K562 (cell line): ENCODE results near the gene RAD1. TPM values are rescaled to one million over a fixed set of nuclear protein-coding genes. Genes with fewer than 3 reads are reported as not detected.
A peak's percentile ranks its signal among the peaks of the same experiment; 100 is the strongest.

ENCODE experiments used
- ATAC-seq: fragments of 200-7000 bp; cut with Tn5 transposase; 3 replicates; pipeline ENCODE4 v1.9.1; 2020; ENCODE audit warnings: moderate library complexity
- BruUV-seq: library from RNA; stranded (reverse); fragments of 400-500 nt; replicated peaks from 2 replicates; lab custom pipeline; 2021; lab: Mats Ljungman, UMichigan
- CTCF ChIA-PET: fragments of 300-600 bp; formaldehyde crosslinking; extraction: SDS; loops from one replicate; lab custom pipeline; 2021; ENCODE audit warnings: low intra/inter-chr PET ratio; lab: Yijun Ruan, JAX
- POLR2A ChIA-PET: fragments of 300-600, 350-650 bp; sonication (Branson Sonifier 250); formaldehyde crosslinking; extraction: SDS; loops from one replicate; lab custom pipeline; 2021; ENCODE audit warnings: antibody characterized with exemption, inconsistent platforms; lab: Yijun Ruan, JAX
- DNase-seq, 4 experiments: peaks; one replicate each; pipeline versions ENCODE4 v3.0.0 to v3.0.0-alpha.2; 2011 to 2018; ENCODE audit warnings: low spot score in 3 of 4, mixed read lengths in 3 of 4; ENCODE audit errors: extremely low read depth in 1 of 4
- FAIRE-seq: peaks from 2 replicates; lab custom pipeline; 2011; peaks lifted over from hg19 to GRCh38; lab: Jason Lieb, UNC
- H2AFZ ChIP-seq: 2 replicates; pipeline ENCODE4 v1.6.0; 2011; ENCODE audit warnings: low read depth, low read length, control low read depth, inconsistent platforms
- H3K27ac ChIP-seq: fragments of 200-600 bp; 3 replicates; pipeline ENCODE4 v1.8.0; 2011; ENCODE audit warnings: low read depth, mild to moderate bottlenecking, control low read depth, inconsistent platforms, low read length, moderate library complexity, mixed read lengths; ENCODE audit errors: extremely low read depth
- H3K27me3 ChIP-seq, 2 experiments: fragments of 300-600 bp in 1 of 2; 2 replicates in 1 of 2; 3 replicates in 1 of 2; pipeline versions ENCODE4 v1.6.0 to v1.8.0; 2011; ENCODE audit warnings: inconsistent platforms in 2 of 2, low read length in 2 of 2, mild to moderate bottlenecking in 1 of 2, mixed read lengths in 1 of 2, moderate library complexity in 1 of 2; ENCODE audit not compliant: control insufficient read depth in 2 of 2, insufficient read depth in 2 of 2
- H3K36me3 ChIP-seq: fragments of 300-600 bp; 3 replicates; pipeline ENCODE4 v1.8.0; 2011; ENCODE audit warnings: mild to moderate bottlenecking, low read length, inconsistent platforms; ENCODE audit not compliant: control insufficient read depth, insufficient read depth
- H3K4me1 ChIP-seq, 2 experiments: fragments of 200-600 bp in 1 of 2; replicated peaks in 1 of 2; 2 replicates in 1 of 2; 3 replicates in 1 of 2; pipeline versions ENCODE4 v1.5.1 to v1.8.0; 2011; ENCODE audit warnings: inconsistent platforms in 2 of 2, low read length in 2 of 2, mild to moderate bottlenecking in 1 of 2, mixed read lengths in 1 of 2, moderate library complexity in 1 of 2; ENCODE audit not compliant: control insufficient read depth in 2 of 2, insufficient read depth in 2 of 2
- H3K4me2 ChIP-seq: 2 replicates; pipeline ENCODE4 v1.6.1; 2011; ENCODE audit warnings: low read length, control low read depth, inconsistent platforms, mixed read lengths; ENCODE audit not compliant: insufficient read depth
- H3K4me3 ChIP-seq: fragments of 200-600 bp; sonication (generic), shearing (Covaris generic); 2 replicates; pipeline ENCODE4 v1.5.1; 2016; ENCODE audit warnings: control low read depth, inconsistent platforms
- H3K79me2 ChIP-seq: fragments of 200-600 bp; 3 replicates; pipeline ENCODE4 v1.8.0; 2011; ENCODE audit warnings: low read length, inconsistent platforms; ENCODE audit not compliant: control insufficient read depth, insufficient read depth
- H3K9ac ChIP-seq, 2 experiments: 2 replicates each; pipeline versions ENCODE4 v1.6.0 to v1.6.1; 2011; ENCODE audit warnings: low read depth in 2 of 2, low read length in 2 of 2, control low read depth in 1 of 2, inconsistent platforms in 1 of 2, mild to moderate bottlenecking in 1 of 2, mixed read lengths in 1 of 2; ENCODE audit not compliant: insufficient read depth in 1 of 2
- H3K9me1 ChIP-seq: one replicate; pipeline ENCODE4 v1.6.0; 2011; ENCODE audit warnings: inconsistent platforms, mild to moderate bottlenecking, low read length, moderate library complexity; ENCODE audit not compliant: control insufficient read depth, insufficient read depth
- H3K9me3 ChIP-seq: replicated peaks from 2 replicates; pipeline ENCODE4 v1.5.1; 2011; ENCODE audit warnings: low read depth, low read length, inconsistent platforms; ENCODE audit not compliant: control insufficient read depth, insufficient read depth
- H4K20me1 ChIP-seq: replicated peaks from 2 replicates; pipeline ENCODE4 v1.6.1; 2011; ENCODE audit warnings: low read length, inconsistent platforms, mixed read lengths; ENCODE audit not compliant: control insufficient read depth, insufficient read depth
- CAMTA2 ChIP-seq: fragments of 250-450 bp; sonication (Bioruptor Pico); conservative IDR thresholded peaks from 2 replicates; pipeline ENCODE4 v1.5.1; 2022
- ERF ChIP-seq: fragments of 450-650 bp; formaldehyde crosslinking; IDR thresholded peaks from 2 replicates; pipeline ENCODE4 v1.4.0; 2020; ENCODE audit warnings: mild to moderate bottlenecking, mixed read lengths
- HOXB6 ChIP-seq: fragments of 250-450 bp; sonication (Bioruptor Pico); IDR thresholded peaks from 2 replicates; pipeline ENCODE4 v1.5.1; 2022; ENCODE audit warnings: mild to moderate bottlenecking, borderline replicate concordance
- IFI16 ChIP-seq: fragments of 250-450 bp; sonication (Bioruptor Pico); IDR thresholded peaks from 2 replicates; pipeline ENCODE4 v2.1.2; 2022; ENCODE audit warnings: mild to moderate bottlenecking, inconsistent platforms
- KDM5B ChIP-seq: fragments of 200-600 bp; sonication (generic); IDR thresholded peaks from 2 replicates; pipeline ENCODE4 v1.6.1; 2012; ENCODE audit warnings: low read depth, mild to moderate bottlenecking, moderate library complexity, low read length, control low read depth, inconsistent platforms; ENCODE audit not compliant: insufficient replicate concordance
- L3MBTL2 ChIP-seq: fragments of 450-650 bp; IDR thresholded peaks from 2 replicates; pipeline ENCODE4 v1.6.1; 2016; ENCODE audit warnings: mild to moderate bottlenecking, moderate library complexity
- MED1 ChIP-seq: sonication (generic); formaldehyde crosslinking; IDR thresholded peaks from 2 replicates; pipeline ENCODE4 v1.8.1; 2023; ENCODE audit warnings: missing genetic modification reagents, borderline replicate concordance
- MEIS2 ChIP-seq: fragments of 450-650 bp; IDR thresholded peaks from 2 replicates; pipeline ENCODE4 v1.6.1; 2014; ENCODE audit warnings: mild to moderate bottlenecking; ENCODE audit not compliant: partially characterized antibody
- PKNOX1 ChIP-seq: fragments of 450-650 bp; IDR thresholded peaks from 2 replicates; pipeline ENCODE4 v1.6.1; 2016
- SAFB2 ChIP-seq: fragments of 200-400 bp; formaldehyde crosslinking; IDR thresholded peaks from 2 replicates; pipeline ENCODE4 v1.6.1; 2018; ENCODE audit warnings: borderline replicate concordance, low read length, low read depth, moderate library complexity; ENCODE audit not compliant: severe bottlenecking
- SLC30A9 ChIP-seq: fragments of 250-450 bp; sonication (Bioruptor Pico); IDR thresholded peaks from 2 replicates; pipeline ENCODE4 v1.8.0; 2022; ENCODE audit warnings: mild to moderate bottlenecking, moderate library complexity
- TAF7 ChIP-seq: fragments of 450-650 bp; IDR thresholded peaks from 2 replicates; pipeline ENCODE4 v1.6.1; 2016; ENCODE audit warnings: missing genetic modification characterization, missing compliant biosample characterization
- TEAD1 ChIP-seq, 2 experiments: fragments of 450-650 bp in 1 of 2; sonication (generic) in 1 of 2; formaldehyde crosslinking; IDR thresholded peaks; 2 replicates each; pipeline versions ENCODE4 v1.4.0 to v1.8.0; 2020 to 2022; ENCODE audit warnings: mild to moderate bottlenecking in 2 of 2, missing genetic modification reagents in 1 of 2
- THRB ChIP-seq: fragments of 450-650 bp; formaldehyde crosslinking; conservative IDR thresholded peaks from 2 replicates; pipeline ENCODE4 v1.4.0; 2022; ENCODE audit warnings: mild to moderate bottlenecking, missing genetic modification characterization
- ZFP30 ChIP-seq: fragments of 250-450 bp; sonication (Bioruptor Pico); IDR thresholded peaks from 2 replicates; pipeline ENCODE4 v1.8.0; 2022; ENCODE audit warnings: moderate library complexity, mild to moderate bottlenecking, inconsistent platforms, borderline replicate concordance
- ZKSCAN3 ChIP-seq: fragments of 250-450 bp; sonication (Bioruptor Pico); IDR thresholded peaks from 2 replicates; pipeline ENCODE4 v1.4.0; 2020
- ZNF347 ChIP-seq: fragments of 450-650 bp; formaldehyde crosslinking; IDR thresholded peaks from 2 replicates; pipeline ENCODE4 v1.4.0; 2020; ENCODE audit warnings: low read depth, mild to moderate bottlenecking, moderate library complexity
- ZNF695 ChIP-seq: fragments of 450-650 bp; formaldehyde crosslinking; IDR thresholded peaks from 2 replicates; pipeline ENCODE4 v1.4.0; 2020; ENCODE audit warnings: mild to moderate bottlenecking, moderate library complexity
- WGBS: fragments of 100-300 bp; shearing (Covaris generic); methylation state at CpG from one replicate; pipeline ENCODE4 v1.1.6; 2016; ENCODE audit warnings: low coverage, mixed read lengths; ENCODE audit not compliant: insufficient coverage; ENCODE audit errors: missing lambda C conversion rate; 5-methylcytosine and 5-hydroxymethylcytosine counted together
- in situ Hi-C: fragments of 300-500 bp; cut with MboI; formaldehyde crosslinking; loops from 4 replicates; pipeline ENCODE4 v1.15.0; 2018; ENCODE audit warnings: inconsistent platforms, mixed read lengths
- intact Hi-C: fragments of 100-400 bp; cut with micrococcal nuclease; formaldehyde crosslinking; loops from 2 replicates; pipeline ENCODE4 v1.14.2; 2022
- polyA plus RNA-seq, 8 experiments: library from polyadenylated mRNA; depleted of rRNA in 4 of 8; stranded (reverse) in 5 of 8; unstranded in 3 of 8; fragments of >200 nt; fragmentation: Nextera tagmentation in 2 of 8; fragmentation: Illumina TruSeq in 1 of 8; extraction: Ambion mirVana in 2 of 8; extraction: Trizol in 1 of 8; gene quantifications; 2 replicates each; pipeline versions ENCODE4 v1.2.1 to v1.2.3, GENCODE V29; 2011 to 2014; ENCODE audit warnings: inconsistent platforms in 1 of 8, missing spikeins in 1 of 8
- total RNA-seq, 7 experiments: library from RNA; depleted of rRNA in 6 of 7; stranded (reverse); fragments of >200 nt in 6 of 7; fragmentation: Illumina TruSeq in 2 of 7; extraction: Trizol in 2 of 7; gene quantifications; 2 replicates each; pipeline versions ENCODE4 v1.2.1 to v1.2.3, GENCODE V29; 2011 to 2021; ENCODE audit warnings: low replicate concordance in 1 of 7
- TF ChIP-seq, protein P1 (sequence below): IDR thresholded peaks from 2 replicates; pipeline ENCODE4 v1.6.1; 2014; ENCODE audit warnings: antibody characterized with exemption
- TF ChIP-seq, protein P2 (sequence below): fragments of 450-650 bp; formaldehyde crosslinking; IDR thresholded peaks from 2 replicates; pipeline ENCODE4 v1.4.0; 2020; ENCODE audit warnings: mild to moderate bottlenecking, moderate library complexity

Gene RAD1
- total and polyA plus RNA-seq, 9 of the 15 experiments (the other 6 are each of a cell fraction or from before 2014, with no cell fraction given): 44.5 to 148 (median 60.8) TPM

DNA sequence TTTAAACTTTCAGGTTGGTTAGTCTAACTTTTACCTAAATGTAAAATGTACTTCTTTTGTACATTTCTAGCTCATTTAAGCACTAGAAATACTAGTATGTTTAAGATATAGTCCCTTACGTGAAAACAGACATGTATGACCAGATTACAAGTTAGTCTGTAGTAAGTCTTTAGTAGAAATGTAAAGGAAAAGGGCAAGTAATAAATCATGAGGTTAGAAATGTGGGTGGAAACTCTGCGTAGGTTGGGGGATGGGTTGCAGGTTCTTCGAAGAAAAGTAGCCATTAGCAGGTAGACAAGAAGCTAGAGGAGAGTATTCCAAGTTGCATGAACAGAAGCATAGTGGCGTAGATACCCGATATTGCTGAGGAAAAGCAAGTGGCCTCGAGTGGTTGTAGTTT is 22.9 kb downstream of the RAD1 start:
- no peaks in the 10 kb centered on the region for H3K27me3 ChIP-seq
- BruUV-seq: no TSS peak
- H3K27ac ChIP-seq: no peak overlapping the region
- no peak overlapping the region for H3K9ac ChIP-seq
- H3K9me1 ChIP-seq: no peaks in the 10 kb centered on the region
- peaks cover 6 to 14% of the 10 kb centered on the region in 2 experiments for H3K4me1 ChIP-seq
- H3K36me3 ChIP-seq: no peaks in the 10 kb centered on the region; the same call in 2 of the 3 replicates
- FAIRE-seq (no peak), ATAC-seq (no peak), DNase-seq (no peak)
- no peak overlapping the region for H3K4me2 ChIP-seq
- no peaks in the 10 kb centered on the region for H4K20me1 ChIP-seq
- H3K4me3 ChIP-seq: no peak overlapping the region
- POLR2A ChIA-PET: interaction anchor here (1.1 to 2.1 kb wide), 3 partner anchors 12 to 22 kb away, joined by 3 to 10 read pairs (median 3); partner anchors contain the start of genes BRIX1 and RAD1
- 36% methylated on average over 6 of the region's 6 CpGs for WGBS
- no peaks in the 10 kb centered on the region for H3K79me2 ChIP-seq
- CTCF ChIA-PET: no interaction called here
- H3K9me3 ChIP-seq: no peaks in the 10 kb centered on the region
- H2AFZ ChIP-seq: no peak overlapping the region
- intact Hi-C loops: no loop called here
- in situ Hi-C loops: loop anchor here (5.0 to 10.0 kb wide), 2 partner anchors 375 to 408 kb away; no protein-coding TSS in a partner anchor
- TF ChIP-seq, protein P1, sequence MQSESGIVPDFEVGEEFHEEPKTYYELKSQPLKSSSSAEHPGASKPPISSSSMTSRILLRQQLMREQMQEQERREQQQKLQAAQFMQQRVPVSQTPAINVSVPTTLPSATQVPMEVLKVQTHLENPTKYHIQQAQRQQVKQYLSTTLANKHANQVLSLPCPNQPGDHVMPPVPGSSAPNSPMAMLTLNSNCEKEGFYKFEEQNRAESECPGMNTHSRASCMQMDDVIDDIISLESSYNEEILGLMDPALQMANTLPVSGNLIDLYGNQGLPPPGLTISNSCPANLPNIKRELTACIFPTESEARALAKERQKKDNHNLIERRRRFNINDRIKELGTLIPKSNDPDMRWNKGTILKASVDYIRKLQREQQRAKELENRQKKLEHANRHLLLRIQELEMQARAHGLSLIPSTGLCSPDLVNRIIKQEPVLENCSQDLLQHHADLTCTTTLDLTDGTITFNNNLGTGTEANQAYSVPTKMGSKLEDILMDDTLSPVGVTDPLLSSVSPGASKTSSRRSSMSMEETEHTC: no peak
- TF ChIP-seq ZKSCAN3 (no peak), ZFP30 (CRISPR knock-in tag) (no peak), ERF (CRISPR knock-in tag) (no peak), HOXB6 (CRISPR knock-in tag) (no peak), L3MBTL2 (no peak), MEIS2 (peak; percentile 64), MED1 (CRISPR knock-in tag) (no peak), CAMTA2 (CRISPR knock-in tag) (no peak), TEAD1 (CRISPR knock-in tag; IDR thresholded peaks at IDR 0.05) (no peak), ZNF695 (CRISPR knock-in tag) (no peak), SLC30A9 (no peak), PKNOX1 (peak; percentile 58), KDM5B (no peak), TAF7 (no peak), THRB (no peak), ZNF347 (CRISPR knock-in tag) (no peak), SAFB2 (no peak), IFI16 (CRISPR knock-in tag) (no peak)
- TF ChIP-seq, protein P2, sequence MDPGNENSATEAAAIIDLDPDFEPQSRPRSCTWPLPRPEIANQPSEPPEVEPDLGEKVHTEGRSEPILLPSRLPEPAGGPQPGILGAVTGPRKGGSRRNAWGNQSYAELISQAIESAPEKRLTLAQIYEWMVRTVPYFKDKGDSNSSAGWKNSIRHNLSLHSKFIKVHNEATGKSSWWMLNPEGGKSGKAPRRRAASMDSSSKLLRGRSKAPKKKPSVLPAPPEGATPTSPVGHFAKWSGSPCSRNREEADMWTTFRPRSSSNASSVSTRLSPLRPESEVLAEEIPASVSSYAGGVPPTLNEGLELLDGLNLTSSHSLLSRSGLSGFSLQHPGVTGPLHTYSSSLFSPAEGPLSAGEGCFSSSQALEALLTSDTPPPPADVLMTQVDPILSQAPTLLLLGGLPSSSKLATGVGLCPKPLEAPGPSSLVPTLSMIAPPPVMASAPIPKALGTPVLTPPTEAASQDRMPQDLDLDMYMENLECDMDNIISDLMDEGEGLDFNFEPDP (CRISPR knock-in tag): no peak
